Dedifferentiated amniotic fluid mesenchymal stem cell (primary cell): ENCODE data around the gene VASN.
"Not testable (repeated sequence)": the region's sequence is repeated elsewhere in the genome, so short reads cannot be mapped to it uniquely, and the experiment has no call there.

Experiments used
- DNase-seq: peaks from one replicate; pipeline ENCODE4 v3.0.0-alpha.2; 2016; ENCODE audit errors: extremely low spot score

Gene VASN

GRCh38 chr16:4385066-4385788 is 13.6 kb downstream of the VASN start:
- DNase-seq = no peak

DNA sequence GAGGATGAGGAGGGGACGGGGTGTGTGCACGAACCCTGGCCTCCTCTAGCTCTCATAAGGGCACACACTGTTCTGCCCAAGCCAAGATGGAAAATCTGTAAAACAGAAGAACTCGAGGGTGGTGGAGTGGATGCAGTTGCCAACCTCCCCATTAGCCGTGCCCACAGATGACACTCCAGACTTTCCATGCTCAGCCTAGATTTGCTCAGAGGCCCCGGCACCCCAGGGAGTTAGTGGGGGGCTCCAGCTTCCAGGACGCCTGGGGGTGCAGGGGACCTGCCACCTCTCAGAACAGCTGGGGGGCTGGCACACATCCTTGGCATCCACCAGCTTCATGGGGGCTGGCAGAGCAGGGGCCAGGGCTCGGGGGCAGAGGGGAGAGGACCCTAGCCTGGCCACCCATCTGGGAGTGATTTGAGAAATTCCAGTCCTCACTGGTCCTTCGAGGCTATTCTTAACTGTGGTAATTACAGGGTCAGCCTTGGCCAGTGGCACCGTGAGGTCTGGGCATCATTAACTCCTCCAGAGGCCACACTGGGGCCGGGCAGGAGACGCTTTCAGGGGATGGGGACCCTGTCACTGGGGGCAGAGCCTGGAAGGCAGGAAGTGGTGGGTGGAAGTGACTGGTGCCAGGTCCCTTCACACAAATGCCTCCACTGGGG is 14.3 kb downstream of the VASN start:
- no peak for DNase-seq

DNA sequence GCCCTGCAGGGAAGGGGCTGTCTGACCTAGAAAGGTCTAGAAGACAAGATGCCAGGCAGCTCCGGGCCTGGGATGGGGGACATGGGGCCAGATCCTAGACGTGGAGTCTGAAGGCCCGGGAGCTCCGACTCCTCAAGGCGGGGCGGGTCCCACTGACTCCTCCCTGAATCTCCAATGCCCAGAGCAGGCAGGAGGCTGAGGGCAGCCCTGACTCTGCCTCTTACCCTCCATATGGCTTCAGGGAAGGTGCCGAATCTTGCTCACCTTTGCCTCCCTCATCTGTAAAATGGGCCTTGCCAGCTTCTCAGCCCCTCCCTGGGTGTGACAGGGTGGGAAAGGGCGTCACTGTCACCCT is 14.8 kb downstream of the VASN start:
- DNase-seq = no peak

- DNase-seq = no peak
These were observed 15.4 kb downstream of the VASN start for GRCh38 chr16:4386951-4387565.

DNA sequence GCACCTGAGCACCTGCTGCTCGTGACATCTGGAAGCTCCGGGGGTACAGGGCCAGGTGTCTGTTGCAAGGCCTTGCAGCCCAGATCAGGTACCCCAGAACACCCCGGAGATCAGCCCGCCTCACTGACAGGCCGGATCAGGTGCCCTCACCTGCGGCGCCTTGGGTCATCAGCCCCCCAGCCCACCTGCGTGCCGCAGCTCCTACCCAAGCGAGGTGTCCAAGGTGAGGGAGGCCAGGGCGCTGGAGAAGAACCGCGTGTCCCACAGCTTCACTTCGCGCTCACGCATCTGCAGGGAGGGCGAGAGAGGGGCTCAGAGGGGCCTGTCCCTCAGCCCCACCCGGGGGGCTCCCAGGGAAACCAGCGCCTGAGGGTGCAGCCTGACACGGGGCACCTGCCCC is 16.1 kb downstream of the VASN start:
- no peak for DNase-seq

DNA sequence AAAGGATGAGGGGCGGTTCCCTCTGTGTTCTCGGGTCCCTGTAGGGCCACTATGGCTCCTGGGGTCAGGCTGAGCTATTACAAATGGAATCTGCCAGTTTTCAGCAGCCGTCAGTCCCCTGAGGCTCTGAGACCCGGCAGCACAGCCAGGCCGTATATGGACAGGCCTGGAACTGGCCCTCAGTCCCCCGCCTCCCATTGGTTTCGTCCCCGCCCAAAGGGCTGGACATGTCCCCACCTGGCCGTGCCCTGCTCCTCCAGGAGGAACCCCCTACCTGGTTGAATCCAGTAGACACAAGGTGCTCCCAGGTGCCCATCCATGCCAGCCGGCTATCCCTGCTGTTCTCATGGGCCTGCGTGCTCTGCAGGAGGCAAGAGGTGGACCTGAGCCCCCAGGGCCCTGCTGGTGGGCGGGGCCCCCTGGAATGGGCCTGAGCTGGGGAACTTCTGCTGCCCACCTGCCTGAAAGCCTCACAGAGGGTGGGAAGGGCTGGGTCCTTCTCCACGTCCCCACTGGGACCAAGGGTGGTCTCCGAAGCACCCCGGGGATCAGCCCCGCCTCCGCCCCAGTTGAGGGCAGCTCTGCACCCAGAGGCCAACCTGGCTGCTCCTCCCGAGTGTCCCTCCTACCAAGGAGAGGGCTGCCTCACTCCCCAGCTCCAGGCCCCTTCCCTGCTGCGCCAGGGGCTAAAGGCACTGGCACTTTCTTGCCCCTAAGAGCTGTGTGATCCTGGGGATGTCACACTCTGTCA is 16.8 kb downstream of the VASN start:
- no peak for DNase-seq

DNA sequence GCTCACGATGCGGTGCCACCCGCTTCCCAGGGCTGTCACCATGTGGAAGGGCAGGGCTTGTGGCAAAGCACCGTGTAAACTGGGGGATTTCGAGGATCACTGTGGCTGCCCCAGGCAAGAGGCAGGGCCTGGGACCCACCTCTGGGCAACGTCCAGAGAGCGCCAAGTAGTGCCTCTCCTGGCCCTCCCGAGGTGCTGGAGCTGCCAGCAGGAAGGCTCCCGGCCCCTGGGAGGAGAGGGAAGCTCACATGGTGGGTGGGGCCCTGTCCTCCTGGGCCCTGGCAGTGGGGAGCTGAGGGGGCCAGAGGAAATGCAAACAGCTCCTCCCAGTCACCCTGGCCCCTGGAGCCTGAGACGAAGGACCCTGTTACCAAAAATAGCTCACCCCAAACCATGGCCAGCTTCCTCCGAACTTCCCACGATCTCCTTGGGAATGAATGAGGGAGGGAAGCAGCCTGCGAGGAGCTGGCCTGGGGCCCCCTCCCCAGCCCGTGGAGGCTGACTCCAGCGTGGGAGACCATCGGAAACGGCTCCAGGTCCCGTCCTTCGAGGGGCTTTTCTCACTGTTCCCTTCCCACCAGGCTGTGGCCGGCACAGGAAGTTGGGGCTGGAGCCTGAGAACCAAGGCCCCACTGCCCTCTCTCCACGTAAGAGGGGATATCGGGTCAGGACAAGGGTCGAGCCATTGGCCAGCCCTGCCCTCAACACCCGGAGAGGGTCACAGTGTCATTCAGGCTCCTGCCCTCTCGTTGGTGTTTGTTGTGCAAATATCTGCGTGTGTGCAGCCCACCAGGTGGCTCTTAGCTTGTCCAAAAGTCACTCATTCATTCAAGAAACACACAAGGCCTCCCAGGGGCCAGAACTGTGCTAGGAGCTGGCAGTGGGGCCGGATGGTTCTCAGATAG is 17.7 kb downstream of the VASN start:
- no peak for DNase-seq

DNA sequence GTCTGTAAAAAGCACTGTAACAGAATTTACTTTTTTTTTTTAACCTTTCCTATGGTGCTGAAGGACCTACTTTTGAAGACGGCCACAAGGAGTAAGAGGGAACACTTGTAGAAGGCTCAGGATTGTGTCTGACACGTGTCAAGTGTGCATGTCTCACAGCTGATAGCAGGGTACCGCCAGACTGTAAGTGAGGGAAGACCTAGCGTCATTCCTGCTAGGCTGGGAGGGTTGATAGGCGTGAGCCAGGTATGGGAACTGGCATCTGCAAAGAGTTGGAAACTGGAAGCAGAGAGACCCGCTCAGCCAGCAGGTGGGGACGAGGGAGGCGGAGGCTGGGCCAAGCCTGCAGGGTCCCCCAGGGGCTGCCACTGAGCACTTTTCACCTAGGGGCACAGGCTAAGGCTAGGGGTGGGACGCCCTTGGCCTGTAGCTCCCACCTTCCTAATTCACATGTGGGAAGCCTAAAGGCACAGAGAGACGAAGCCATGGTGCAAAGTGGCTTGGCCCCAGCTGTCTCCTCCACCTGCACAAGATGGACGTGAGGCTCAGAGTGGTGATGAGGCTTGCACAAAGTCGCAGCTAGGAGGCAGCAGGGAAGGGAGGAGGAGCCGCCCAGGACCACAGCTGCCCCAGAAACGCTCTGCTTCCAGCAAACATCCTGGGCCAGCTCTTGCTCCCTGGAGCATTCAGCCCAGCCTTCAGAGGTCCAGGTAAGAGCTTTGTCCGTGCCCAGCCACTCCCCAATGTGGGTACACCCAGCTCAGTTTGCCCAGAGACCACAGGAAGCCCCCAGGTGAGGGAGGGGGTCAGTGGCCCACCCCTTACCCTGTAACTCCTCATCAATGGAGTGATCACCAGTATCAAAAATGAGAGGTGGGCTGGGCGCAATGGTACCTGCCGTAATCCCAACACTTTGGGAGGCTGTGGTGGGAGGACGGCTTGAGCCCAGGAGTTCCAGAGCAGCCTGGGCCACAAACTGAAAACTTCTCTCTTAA is 18.9 kb downstream of the VASN start:
- no peak for DNase-seq

DNA sequence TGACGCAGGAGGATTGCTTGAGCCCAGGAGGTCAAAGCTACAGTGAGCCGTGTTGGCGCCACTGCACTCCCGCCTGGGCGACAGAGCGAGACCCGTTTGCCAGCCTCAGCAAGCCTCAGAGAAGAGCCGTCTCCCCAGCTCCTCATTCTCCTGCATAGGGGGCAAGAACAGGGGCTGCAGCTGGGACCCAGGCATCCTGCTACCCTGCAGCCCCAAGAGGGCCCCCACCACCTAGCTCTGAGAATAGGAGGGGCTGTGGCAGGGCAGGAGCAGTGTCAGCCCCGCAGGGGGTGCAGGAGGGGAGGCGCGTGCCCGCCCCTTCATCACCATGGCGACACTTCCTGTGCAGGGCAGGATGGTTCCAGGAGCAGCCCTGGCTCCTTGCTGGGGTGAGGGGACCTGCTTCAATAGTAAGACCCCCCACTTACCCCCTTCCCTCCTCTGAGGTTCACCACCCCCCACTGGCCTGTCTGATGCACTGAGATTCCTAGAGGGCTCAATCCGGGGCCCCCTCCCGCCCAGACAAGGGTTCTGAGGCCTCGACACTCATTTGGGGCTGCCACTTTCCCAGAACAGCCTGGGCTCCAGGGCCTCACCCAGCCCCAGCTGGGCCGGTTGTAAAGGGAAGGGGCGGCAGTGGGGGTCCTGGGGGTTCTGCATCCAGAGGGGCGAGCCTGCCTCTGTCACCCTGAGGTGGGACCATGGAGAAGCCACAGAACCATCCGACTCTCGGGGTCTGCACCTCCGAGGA is 20.2 kb downstream of the VASN start:
- DNase-seq = no peak

GRCh38 chr16:4392382-4393239 is 21.0 kb downstream of the VASN start:
- DNase-seq = no peak

DNA sequence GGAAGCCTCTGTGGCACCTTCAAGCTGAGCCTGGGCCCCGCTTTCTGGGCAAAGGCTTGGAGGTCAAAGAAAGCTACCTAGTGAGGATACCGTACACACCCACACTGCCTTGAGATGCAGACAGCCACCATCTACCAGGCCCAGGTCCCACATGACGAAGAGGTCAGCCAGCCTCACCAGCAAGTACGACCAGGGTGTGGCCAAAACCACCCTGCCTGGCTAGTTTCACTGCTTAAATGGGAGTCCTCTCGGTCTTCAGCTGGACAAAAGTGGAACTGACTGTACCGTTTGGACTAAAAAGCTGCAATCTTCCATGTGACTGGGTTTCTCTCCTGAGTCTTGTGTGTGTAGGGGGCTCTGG is 21.6 kb downstream of the VASN start:
- DNase-seq = no peak

DNA sequence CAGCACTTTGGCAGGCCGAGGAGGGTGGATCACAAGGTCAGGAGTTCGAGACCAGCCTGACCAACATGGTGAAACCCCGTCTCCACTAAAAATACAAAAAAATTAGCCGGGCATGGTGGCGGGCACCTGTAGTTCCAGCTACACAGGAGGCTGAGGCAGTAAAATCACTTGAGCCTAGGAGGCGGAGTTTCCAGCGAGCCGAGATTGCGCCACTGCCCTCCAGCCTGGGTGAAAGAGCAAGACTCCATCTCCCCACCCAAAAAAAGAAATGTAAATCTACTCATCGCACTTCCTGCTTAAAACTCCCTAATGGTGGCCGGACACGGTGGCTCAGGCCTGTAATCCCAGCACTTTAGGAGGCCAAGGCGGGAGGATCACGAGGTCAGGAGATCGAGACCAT is 22.2 kb downstream of the VASN start:
- not testable (repeated sequence) for DNase-seq

DNA sequence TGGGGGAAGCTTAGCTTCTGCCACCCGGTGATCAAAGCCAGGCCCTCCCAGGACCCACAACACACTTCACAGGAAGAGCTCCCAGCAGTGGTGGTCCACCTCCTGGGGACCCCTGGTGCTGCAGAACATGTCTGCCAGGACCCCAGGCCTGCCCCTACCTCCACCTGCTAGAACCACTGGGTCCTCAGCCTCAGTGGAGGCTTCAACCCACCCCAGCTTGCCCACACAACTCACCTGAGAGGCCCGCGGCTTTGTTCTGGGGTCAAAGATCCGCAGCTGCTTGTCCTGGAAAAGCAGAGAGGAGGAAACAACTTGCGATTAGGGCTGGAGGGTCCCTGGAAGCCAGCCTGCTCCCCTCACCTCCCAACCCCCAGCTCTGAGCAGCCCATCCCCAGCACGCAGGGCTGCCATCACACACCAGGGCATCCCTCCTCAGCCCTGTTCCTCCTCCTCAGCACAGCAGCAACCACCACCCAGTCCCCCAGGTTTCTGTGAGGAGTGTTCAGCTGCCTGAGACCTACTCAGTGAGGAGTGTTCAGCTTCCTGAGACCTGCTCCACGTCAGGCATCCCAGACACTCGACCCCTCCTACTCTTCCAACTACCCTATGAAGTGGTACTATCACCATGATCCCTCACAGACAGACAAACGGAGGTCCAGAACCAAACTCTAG is 23.5 kb downstream of the VASN start:
- DNase-seq = no peak

DNA sequence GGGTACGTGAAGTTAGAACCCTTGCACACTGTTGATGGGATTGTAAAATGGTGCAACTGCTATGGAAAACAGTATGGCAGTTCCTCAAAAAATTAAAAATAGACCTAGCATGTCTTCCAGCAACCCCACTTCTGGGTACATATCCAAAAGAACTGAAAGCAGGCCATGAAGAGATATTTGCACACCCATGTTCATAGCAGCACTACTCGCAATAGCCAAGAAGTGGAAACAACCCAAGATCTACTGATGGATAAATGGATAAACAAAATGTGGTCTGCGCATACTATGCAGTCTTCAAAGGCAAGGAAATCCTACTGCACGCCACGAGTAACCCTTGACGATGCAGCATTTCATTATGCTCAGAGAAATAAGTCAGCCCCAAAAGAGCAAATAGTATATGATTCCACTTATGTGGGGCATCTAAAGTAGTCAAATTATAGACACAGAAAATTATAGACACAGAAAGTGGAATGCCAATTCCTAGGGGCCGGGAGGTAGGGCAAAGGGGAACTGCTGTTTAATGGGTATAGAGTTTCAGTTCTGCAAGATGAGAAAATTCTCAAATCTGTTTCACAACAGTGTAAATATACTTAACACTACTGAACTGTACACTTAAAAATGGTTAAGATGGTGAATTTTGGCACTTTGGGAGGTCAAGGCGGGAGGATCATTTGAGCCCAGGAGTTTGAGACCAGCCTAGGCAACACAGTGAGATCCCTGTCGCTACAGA is 27.5 kb downstream of the VASN start:
- no peak for DNase-seq

DNA sequence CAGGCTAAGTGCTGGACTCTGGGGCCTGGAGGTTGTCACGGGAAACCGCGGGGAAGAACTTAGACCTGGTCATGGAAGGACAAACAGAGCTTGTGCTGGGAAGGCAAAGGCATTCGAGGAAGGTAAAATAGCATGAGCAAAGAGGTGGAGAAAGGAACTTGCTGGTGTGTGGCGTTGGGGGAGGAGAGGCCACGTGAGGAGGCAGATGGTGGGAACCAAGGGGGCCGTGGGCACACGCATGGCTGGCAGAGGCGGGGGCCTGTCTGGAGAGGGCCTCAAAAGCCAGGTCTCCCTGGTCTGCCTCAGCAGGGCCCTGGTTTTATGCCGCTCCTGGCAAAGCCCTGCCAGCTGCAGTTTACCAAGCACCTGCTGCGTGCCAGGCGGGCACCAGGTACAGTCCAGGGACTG is 29.4 kb downstream of the VASN start:
- no peak for DNase-seq

DNA sequence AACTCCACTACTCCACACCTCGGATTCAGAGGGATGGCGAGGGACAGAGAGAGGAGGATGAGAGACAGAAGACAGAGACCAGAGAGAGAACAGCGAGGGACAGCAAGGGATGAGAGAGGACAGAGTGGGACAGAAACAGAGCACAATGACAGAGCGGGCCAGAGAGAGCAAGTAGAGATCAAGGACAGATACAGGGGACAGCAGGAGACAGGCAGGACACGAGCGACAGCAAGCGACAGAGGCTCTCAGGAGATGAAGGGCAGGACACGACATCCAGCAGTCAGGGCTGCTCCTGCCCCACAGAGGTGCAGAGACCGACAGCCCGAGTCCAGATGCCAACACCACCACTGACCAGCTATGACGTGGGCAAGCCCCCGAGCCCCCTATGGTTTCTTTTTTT is 29.9 kb downstream of the VASN start:
- no peak for DNase-seq

GRCh38 chr16:4402439-4403132 is 30.9 kb downstream of the VASN start:
- peak; percentile 57 for DNase-seq
